ENCODE results near the gene BCKDHB.
"Not testable (repeated sequence)": the region's sequence is repeated elsewhere in the genome, so short reads cannot be mapped to it uniquely, and the experiment has no call there.

Gene BCKDHB

GRCh38 chr6:80106418-80107235, at the start of gene BCKDHB:
Gene BCKDHB (plus strand): TSS chr6:80106671. CDS start chr6:80106694, 23 bp downstream.
- peak; percentile 98 for FAIRE-seq
- peak; percentile 93 for DNase-seq (ENCODE audit: insufficient read length, low spot score)

- FAIRE-seq (no peak), DNase-seq (ENCODE audit: insufficient read length, low spot score) (no peak)
These were observed 45.7 kb upstream of the BCKDHB start for GRCh38 chr6:80060774-80061173.

GRCh38 chr6:80068146-80068545, 38.3 kb upstream of the BCKDHB start:
- not testable (repeated sequence) for FAIRE-seq

DNA sequence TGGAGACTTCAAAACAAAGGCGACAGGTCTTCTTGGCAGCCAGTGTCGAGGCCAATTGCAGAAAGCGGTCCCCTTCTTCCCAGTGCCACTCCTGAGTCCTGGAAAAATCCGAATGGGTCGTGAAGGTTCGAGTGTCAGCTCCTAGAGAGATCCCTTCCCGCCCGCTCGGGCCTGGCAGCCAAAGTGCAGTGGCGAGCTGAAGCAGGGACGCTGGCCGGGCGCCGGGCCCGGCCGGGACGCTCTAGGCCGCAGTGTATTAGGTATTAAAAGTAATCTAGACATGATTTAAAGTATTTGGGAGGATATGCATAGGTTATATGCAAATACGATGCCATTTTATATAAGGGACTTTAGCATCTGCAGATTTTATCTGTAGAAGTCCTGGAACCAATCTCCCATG, 36.0 kb upstream of the BCKDHB start:
- not testable (repeated sequence) for FAIRE-seq; DNase-seq (ENCODE audit: insufficient read length, low spot score)

More at GRCh38 chr6:80068146-80068545, 38.3 kb upstream of the BCKDHB start:
- not testable (repeated sequence) for DNase-seq (ENCODE audit: insufficient read length, low spot score)

DNA sequence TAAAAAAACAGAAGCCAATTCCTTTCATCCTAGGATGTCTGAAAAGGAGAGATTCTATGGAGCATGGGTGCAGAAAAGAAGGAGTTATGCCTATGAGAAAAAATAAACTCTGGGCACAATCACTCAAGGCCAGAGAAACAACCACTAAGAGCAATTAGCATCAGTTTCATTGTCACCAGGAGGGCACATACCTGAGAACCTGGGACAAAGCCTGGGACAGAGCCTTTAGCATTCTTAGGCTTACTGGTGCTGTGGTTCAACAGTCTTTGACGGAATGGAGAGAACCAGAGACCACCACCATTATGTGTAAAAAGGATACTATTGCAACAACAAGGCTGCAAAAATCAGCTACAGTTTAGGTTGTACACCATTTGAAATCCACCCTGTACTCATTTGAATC, 29.4 kb upstream of the BCKDHB start:
- no peak for FAIRE-seq
- DNase-seq (ENCODE audit: insufficient read length, low spot score) = no peak

- no peak for FAIRE-seq
- DNase-seq (ENCODE audit: insufficient read length, low spot score) = no peak
These were observed 17.8 kb upstream of the BCKDHB start for GRCh38 chr6:80088637-80089036.

GRCh38 chr6:80091506-80091905, 15.0 kb upstream of the BCKDHB start:
- DNase-seq (ENCODE audit: insufficient read length, low spot score) (no peak), FAIRE-seq (no peak)

DNA sequence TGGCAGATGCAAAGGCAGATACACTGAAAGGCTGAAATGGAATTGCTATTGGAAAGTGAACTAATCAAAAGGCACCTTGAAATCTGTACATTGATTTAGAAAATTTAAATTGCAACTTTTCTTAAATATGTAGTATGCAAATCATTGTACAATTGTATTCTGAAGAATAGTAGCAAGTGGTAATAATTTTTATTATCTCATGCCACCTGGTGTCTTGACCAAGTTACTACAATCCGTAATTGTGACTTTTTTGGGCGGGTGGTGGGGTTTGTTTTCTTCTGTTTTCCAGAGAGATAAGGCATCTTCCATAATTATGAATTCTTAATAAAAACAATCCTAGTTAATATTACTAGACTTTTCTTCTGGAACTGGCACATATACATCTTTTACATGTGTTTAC, 12.5 kb upstream of the BCKDHB start:
- peak; percentile 13 for DNase-seq (ENCODE audit: insufficient read length, low spot score)
- FAIRE-seq = no peak

GRCh38 chr6:80095600-80095999, 10.9 kb upstream of the BCKDHB start:
- FAIRE-seq (no peak), DNase-seq (ENCODE audit: insufficient read length, low spot score) (no peak)

- FAIRE-seq (no peak), DNase-seq (ENCODE audit: insufficient read length, low spot score) (no peak)
These were observed 8.1 kb upstream of the BCKDHB start for GRCh38 chr6:80098392-80098791.

- DNase-seq (ENCODE audit: insufficient read length, low spot score) (no peak), FAIRE-seq (no peak)
These were observed 2.0 kb upstream of the BCKDHB start for GRCh38 chr6:80104520-80104919.

DNA sequence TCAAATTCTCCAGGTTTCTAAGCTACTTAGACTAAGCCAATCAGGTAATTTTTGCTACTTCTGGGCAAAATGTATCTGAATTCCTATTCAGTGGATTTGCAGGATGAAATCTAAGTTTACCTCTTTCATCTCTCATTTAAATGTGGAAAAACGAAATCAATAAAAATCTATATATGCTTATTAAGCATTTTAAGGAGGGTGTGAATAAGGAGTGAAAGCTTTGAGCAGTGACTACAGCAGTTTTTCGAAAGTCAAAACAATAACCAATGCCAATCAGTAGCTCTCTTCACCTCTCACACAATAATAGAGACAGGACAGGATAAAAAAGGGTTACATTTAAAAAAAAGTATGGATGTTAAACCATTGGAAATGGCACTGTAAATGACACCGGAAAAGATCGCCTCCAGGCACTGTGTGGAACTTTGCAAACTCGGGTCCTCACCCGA, 476 bp upstream of the BCKDHB start:
- FAIRE-seq (no peak), DNase-seq (ENCODE audit: insufficient read length, low spot score) (no peak)

GRCh38 chr6:80122576-80122975, 16.1 kb downstream of the BCKDHB start:
- DNase-seq (ENCODE audit: insufficient read length, low spot score); FAIRE-seq: not testable (repeated sequence)

DNA sequence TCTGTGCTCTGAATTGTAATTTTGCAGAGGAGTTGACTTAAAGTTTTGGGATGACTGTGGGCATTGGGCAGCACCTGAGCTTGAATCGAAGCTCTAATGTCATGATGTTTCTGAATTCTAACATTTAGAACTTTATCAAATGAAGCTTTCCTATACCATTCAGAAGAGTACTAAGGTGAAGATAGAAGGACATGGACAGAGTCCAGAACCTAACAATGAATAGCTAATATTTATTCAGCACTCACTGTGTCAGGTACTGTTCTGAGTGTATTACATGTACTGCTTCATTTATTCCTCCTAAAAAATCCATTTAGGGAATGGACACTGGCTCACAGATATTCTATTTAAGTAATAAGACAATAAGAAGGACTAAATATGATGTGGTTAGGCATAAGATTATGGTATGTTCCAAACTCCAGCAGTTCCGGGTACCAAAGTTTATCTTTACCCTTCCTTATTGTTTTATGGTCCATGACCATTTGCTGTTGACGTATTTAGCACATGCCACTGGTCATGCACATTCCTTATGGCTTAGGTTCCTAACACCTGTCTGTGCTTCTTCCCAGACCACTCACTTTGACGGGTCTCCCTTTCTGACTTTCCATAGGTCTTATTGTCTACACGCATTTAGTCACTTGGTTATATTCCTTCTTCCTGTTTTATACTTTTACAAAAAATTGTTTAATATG, 20.3 kb downstream of the BCKDHB start:
- no peak for FAIRE-seq
- DNase-seq (ENCODE audit: insufficient read length, low spot score) = no peak

DNA sequence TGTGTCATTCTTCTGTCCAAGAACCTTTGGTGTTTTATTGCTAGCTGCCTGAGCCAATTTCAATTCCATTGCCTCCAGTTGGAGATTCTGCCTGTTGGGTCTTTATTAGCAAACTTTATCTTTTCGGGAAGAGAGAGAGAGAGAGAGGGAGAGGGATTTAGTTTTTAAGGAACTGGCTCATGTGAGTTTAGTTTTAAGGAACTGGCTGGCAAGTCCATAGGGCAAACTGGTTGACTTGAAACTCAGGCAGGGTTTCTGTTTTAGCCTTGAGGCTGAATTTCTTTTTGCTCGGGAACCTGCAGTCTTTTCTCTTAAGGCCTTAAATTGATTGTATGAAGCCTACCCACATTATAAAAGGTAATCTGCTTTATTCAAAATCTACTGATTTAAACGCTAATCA, 23.0 kb downstream of the BCKDHB start:
- FAIRE-seq (no peak), DNase-seq (ENCODE audit: insufficient read length, low spot score) (no peak)

DNA sequence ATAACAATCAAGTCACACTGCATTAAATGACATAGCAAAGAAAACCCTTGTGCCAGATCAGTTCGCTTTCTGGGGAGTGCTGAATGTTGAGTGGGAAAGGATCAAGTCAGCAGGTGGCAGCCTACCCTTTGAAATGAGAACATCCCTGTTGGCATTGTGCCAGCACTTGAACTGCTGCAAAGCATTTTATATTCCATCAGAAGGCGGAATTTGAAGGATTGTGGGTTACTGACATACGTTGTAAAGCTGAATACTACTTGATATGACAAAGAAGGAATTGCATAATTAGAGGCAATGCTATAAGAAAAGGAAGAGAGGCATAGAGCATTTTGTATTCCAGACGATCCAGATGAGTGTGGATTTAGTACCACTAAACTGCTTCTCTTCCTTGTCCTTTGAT, 26.5 kb downstream of the BCKDHB start:
- FAIRE-seq (peak; percentile 74), DNase-seq (ENCODE audit: insufficient read length, low spot score) (no peak)

GRCh38 chr6:80134065-80134464, 27.6 kb downstream of the BCKDHB start:
- no peak for FAIRE-seq

GRCh38 chr6:80142586-80142985, 36.1 kb downstream of the BCKDHB start:
- FAIRE-seq = no peak
- no peak for DNase-seq (ENCODE audit: insufficient read length, low spot score)

More at GRCh38 chr6:80134065-80134464, 27.6 kb downstream of the BCKDHB start:
- DNase-seq (ENCODE audit: insufficient read length, low spot score) = no peak

DNA sequence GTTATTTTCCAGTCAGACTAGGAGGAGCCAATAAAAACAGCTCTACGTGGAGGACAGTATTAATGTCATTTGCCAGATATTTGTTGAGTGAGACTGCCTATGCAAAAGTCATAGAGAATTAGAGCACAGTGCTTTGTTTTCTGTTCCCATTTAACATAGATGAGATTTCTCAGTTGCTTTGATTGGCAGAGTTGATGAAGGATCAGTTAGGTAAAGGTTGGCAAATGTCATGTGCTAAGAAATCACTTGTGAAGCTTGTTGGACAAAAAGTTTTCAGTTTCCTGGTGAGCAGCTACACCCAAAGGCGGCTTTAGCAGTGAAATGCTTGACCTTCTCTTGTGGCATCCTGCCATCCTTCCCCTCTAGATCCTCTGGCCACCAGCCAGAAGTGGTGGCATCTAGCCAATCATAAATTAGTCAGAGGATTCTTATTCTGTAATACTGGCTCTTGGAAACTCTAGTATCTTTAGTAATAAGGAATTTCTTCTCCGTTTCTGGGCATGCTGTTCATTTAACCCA, 37.0 kb downstream of the BCKDHB start:
- DNase-seq (ENCODE audit: insufficient read length, low spot score) (peak; percentile 26), FAIRE-seq (peak; percentile 73)

DNA sequence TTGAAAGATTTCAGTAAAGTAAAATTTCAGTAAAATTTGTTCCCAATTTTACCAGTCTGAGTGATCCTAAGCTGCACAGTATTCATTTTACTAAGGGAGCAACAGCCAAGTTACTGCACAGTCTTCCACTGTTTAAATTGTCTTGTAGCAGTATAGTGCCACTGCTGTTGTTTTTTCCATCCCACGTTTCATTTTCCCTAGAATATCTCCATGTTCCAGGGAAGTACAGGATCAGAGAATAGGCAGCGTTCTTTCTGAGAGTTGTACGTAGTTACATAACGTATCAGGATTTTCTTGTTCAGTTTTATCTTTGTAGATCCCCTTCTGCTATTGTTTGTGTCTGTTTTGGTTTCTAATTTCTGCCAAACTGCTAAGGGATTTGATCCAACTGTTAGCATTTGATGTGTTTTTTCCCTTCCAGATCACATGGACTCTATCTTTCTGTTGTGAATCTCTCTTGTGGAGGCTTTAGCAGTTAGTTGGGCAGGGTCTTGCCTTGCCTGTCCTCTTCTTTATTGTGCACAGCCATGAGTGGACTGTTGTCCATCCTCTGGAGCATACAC, 38.4 kb downstream of the BCKDHB start:
- DNase-seq (ENCODE audit: insufficient read length, low spot score) (no peak), FAIRE-seq (no peak)

DNA sequence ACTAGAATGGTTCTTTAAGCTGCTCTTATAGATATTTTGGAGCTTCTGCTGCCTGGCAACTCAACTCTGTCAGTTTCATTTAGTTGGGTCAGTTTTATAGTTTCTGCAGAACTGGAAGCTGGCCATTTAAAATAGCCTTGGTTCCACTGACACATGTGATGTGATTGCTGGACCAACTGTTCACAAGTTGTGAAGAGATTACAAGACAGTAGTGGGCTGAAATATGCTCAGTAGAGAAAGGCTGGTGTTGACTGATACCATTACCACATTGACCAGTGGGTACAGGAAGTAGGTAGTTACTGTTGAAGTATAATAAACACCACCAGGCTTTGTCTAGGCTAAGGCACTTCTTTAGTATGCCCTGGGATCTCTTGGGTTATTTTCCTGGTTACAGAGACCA, 39.0 kb downstream of the BCKDHB start:
- DNase-seq (ENCODE audit: insufficient read length, low spot score) (no peak), FAIRE-seq (no peak)
